ENCODE data around the gene SLCO4A1. TPM values are rescaled to one million over a fixed set of nuclear protein-coding genes. Genes with fewer than 3 reads are reported as not detected.

The SLCO4A1 gene, protein sequence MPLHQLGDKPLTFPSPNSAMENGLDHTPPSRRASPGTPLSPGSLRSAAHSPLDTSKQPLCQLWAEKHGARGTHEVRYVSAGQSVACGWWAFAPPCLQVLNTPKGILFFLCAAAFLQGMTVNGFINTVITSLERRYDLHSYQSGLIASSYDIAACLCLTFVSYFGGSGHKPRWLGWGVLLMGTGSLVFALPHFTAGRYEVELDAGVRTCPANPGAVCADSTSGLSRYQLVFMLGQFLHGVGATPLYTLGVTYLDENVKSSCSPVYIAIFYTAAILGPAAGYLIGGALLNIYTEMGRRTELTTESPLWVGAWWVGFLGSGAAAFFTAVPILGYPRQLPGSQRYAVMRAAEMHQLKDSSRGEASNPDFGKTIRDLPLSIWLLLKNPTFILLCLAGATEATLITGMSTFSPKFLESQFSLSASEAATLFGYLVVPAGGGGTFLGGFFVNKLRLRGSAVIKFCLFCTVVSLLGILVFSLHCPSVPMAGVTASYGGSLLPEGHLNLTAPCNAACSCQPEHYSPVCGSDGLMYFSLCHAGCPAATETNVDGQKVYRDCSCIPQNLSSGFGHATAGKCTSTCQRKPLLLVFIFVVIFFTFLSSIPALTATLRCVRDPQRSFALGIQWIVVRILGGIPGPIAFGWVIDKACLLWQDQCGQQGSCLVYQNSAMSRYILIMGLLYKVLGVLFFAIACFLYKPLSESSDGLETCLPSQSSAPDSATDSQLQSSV
- total RNA-seq (under 1 TPM; 0.97 to 0.99 TPM), polyA plus RNA-seq (under 1 TPM in 1 of 2 donors, not detected in 1; 0.49 TPM)

- Mint-ChIP-seq H3K4me1 (peaks cover 0 to 14% (median 8%) of the 10 kb centered on the region in 4 donors), H3K27me3 (peaks cover 0 to 4% of the 10 kb centered on the region in 2 donors), H3K27ac (peak within 1 kb of the TSS in 6 of 7 donors; percentile 52 to 91 (median 60)), H3K36me3 (no peaks in the 10 kb centered on the region), H3K9me3 (no peaks in the 10 kb centered on the region), H3K4me3 (peak within 1 kb of the TSS; percentile 71 to 84 (median 78))
- POLR2A ChIA-PET (ENCODE audit: partially characterized antibody): interaction anchor here (0.5 to 3.3 kb wide), 8 partner anchors 9 to 163 kb away, joined by 3 to 68 read pairs (median 4); partner anchors contain the start of genes MRGBP and OGFR
- H3K27ac ChIP-seq (ENCODE audit: low read depth, low read length): peak within 1 kb of the TSS; percentile 22
- no peaks in the 10 kb centered on the region for H3K9me3 ChIP-seq (ENCODE audit: control insufficient read depth in 1 of 2, low read length in 2 of 2)
- H3K27me3 ChIP-seq (ENCODE audit: insufficient read depth, low read length): no peaks in the 10 kb centered on the region
- H3K36me3 ChIP-seq (ENCODE audit: insufficient read depth, low read length): no peaks in the 10 kb centered on the region
- DNase-seq: peak; percentile 81 to 86 (median 83)
- peaks cover 25% of the 10 kb centered on the region for H3K4me1 ChIP-seq (ENCODE audit: insufficient read depth, low read length)
- intact Hi-C loops (cut with micrococcal nuclease): loop anchor here (1.0 kb wide), 3 partner anchors 9 to 255 kb away; partner anchors contain the start of gene RPS21
- CTCF ChIA-PET (ENCODE audit: partially characterized antibody): interaction anchor here (1.3 to 1.5 kb wide), 2 partner anchors 12 to 165 kb away, joined by 3 read pairs; no protein-coding TSS in a partner anchor
- peak within 1 kb of the TSS; percentile 29 to 62 for H3K4me3 ChIP-seq (ENCODE audit: low read length in 2 of 2)
Observed at GRCh38 chr20:62642051-62642665, at the start of gene SLCO4A1. Gene SLCO4A1 (plus strand): TSS chr20:62642503. CDS start chr20:62656455, 13,952 bp downstream.

DNA sequence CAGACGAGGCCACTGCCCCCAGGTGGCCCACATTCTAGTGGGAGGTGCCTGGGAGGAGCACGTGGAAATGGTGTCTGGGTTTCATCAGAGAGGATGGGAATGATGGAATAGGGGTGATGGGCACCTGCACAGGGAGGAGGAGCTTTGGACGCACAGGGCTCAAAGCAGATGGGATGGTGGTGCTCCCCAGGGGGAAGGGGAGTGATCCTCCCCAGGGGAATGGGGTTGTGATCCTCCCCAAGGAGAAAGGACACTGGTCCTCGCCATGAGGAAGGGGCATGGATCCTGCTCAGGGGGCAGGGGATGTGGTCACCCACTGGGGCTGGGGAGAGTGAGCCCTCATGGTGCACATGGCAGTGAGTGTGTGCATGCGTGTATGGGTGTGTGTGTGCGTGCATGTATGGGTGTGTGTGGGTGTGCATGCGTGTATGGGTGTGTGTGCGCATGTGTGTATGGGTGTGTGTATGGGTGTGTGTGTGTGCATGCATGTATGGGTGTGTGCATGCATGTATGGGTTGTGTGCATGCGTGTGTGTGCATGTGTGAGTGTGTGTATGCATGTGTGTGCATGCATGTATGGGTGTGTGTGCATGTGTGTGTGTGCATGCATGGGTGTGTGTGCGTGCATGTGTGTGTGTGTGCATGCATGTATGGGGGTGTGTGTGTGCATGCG is 49.7 kb upstream of the SLCO4A1 start:
- intact Hi-C loops (cut with micrococcal nuclease): no loop called here

DNA sequence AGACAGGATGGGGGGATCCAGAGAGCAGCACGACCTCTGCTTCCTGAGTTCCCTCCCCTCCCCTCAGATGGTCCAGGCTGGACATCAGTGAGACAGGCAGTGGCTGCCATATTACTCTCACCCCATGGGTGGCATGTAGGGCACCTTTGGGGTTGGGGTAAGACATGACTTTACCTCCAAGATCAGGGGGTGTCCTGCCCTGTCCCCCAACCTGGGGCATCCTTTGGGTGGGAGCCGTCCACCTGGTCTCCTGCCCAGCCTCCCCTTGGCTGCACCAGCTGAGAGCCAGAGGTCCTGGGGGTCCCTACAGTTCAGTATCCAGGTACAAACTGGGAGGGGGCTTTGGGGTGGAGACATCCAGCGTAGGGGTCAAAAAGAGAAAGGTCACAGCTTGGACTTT is 48.7 kb upstream of the SLCO4A1 start:
- CTCF ChIA-PET (ENCODE audit: partially characterized antibody): no interaction called here
- POLR2A ChIA-PET (ENCODE audit: partially characterized antibody): no interaction called here
- Mint-ChIP-seq H3K4me3 (no peak overlapping the region), H3K36me3 (no peaks in the 10 kb centered on the region), H3K27ac (no peak overlapping the region), H3K27me3 (peaks cover 33 to 38% of the 10 kb centered on the region in 2 donors), H3K9me3 (peaks cover 0 to 3% (median 0%) of the 10 kb centered on the region in 8 donors), H3K4me1 (peaks cover 0 to 9% (median 3%) of the 10 kb centered on the region in 4 donors)
- no peak overlapping the region for H3K4me3 ChIP-seq (ENCODE audit: low read length in 2 of 2)
- H3K4me1 ChIP-seq (ENCODE audit: insufficient read depth, low read length): no peaks in the 10 kb centered on the region
- no peak for DNase-seq
- H3K27ac ChIP-seq (ENCODE audit: low read depth, low read length): no peak overlapping the region
- no peaks in the 10 kb centered on the region for H3K9me3 ChIP-seq (ENCODE audit: control insufficient read depth in 1 of 2, low read length in 2 of 2)
- H3K27me3 ChIP-seq (ENCODE audit: insufficient read depth, low read length): peaks cover 6% of the 10 kb centered on the region
- intact Hi-C loops (cut with micrococcal nuclease): no loop called here
- H3K36me3 ChIP-seq (ENCODE audit: insufficient read depth, low read length): no peaks in the 10 kb centered on the region

More for the DNA sequence above, 49.7 kb upstream of the SLCO4A1 start:
- Histone ChIP-seq H3K36me3 (ENCODE audit: insufficient read depth, low read length) (no peaks in the 10 kb centered on the region), H3K27me3 (ENCODE audit: insufficient read depth, low read length) (peaks cover 6% of the 10 kb centered on the region), H3K4me1 (ENCODE audit: insufficient read depth, low read length) (no peaks in the 10 kb centered on the region), H3K4me3 (ENCODE audit: low read length in 2 of 2) (no peak overlapping the region), H3K27ac (ENCODE audit: low read depth, low read length) (no peak overlapping the region), H3K9me3 (ENCODE audit: control insufficient read depth in 1 of 2, low read length in 2 of 2) (no peaks in the 10 kb centered on the region)
- Mint-ChIP-seq H3K36me3 (no peaks in the 10 kb centered on the region), H3K4me3 (no peak overlapping the region), H3K27ac (peak overlapping the region in 1 of 7 donors; percentile 8), H3K4me1 (peaks cover 0 to 9% (median 2%) of the 10 kb centered on the region in 4 donors), H3K27me3 (peaks cover 25 to 34% of the 10 kb centered on the region in 2 donors), H3K9me3 (peaks cover 0 to 3% (median 0%) of the 10 kb centered on the region in 8 donors)
- POLR2A ChIA-PET (ENCODE audit: partially characterized antibody): no interaction called here
- CTCF ChIA-PET (ENCODE audit: partially characterized antibody): no interaction called here
- no peak for DNase-seq

DNA sequence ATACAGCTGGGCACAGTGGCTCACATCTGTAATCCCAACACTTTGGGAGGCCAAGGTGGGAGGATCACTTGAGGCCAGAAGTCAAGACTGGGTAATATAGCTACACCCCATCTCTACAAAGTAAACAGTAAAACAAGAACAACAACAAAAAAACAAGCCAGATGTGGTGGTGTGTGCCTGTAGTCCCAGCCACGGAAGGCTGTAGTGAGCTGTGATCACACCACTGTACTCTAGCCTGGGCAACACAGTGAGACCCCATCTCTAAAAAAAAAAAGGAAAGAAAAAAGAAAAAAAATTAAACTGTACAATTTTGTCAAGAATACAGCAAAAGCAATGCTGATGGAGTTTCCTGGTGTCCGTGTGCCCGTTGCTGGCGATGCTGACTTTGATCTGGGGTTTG is 47.2 kb upstream of the SLCO4A1 start:
- ChIA-PET POLR2A (ENCODE audit: partially characterized antibody) (no interaction called here), CTCF (ENCODE audit: partially characterized antibody) (interaction anchor here (0.6 kb wide), 1 partner anchor 156 kb away, joined by 3 read pairs; no protein-coding TSS in a partner anchor)
- intact Hi-C loops (cut with micrococcal nuclease): no loop called here
- Histone ChIP-seq H3K4me3 (ENCODE audit: low read length in 2 of 2) (no peak overlapping the region), H3K4me1 (ENCODE audit: insufficient read depth, low read length) (no peaks in the 10 kb centered on the region), H3K27ac (ENCODE audit: low read depth, low read length) (no peak overlapping the region), H3K9me3 (ENCODE audit: control insufficient read depth in 1 of 2, low read length in 2 of 2) (no peaks in the 10 kb centered on the region), H3K27me3 (ENCODE audit: insufficient read depth, low read length) (peaks cover 6% of the 10 kb centered on the region), H3K36me3 (ENCODE audit: insufficient read depth, low read length) (no peaks in the 10 kb centered on the region)
- peaks cover 0 to 2% (median 0%) of the 10 kb centered on the region in 8 donors for H3K9me3 Mint-ChIP-seq
- H3K36me3 Mint-ChIP-seq: no peaks in the 10 kb centered on the region
- peaks cover 33 to 35% of the 10 kb centered on the region in 2 donors for H3K27me3 Mint-ChIP-seq
- no peak for DNase-seq
- no peak overlapping the region for H3K4me3 Mint-ChIP-seq
- no peak overlapping the region for H3K27ac Mint-ChIP-seq
- H3K4me1 Mint-ChIP-seq: peaks cover 0 to 9% (median 3%) of the 10 kb centered on the region in 4 donors

DNA sequence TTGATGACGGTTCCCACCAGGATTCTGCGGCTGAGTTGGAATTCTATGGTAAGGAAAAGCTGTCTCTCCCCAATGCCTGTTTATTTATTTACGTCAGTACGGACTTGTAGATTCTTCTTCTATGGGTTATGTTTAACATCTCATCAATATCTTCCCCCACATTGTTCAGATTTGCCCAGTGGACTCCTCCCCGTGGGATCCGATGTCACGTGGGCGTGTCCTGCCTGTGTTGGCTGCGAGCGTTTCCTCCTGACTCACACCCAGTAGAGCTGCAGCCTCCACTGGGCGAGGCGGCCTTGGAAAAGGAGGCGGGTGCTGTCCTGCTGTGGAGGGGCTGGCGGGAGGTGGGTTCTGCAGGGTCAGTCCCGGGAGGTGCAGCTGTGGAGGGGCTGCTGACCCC is 46.8 kb upstream of the SLCO4A1 start:
- Mint-ChIP-seq H3K27me3 (peaks cover 33 to 35% of the 10 kb centered on the region in 2 donors), H3K4me3 (no peak overlapping the region), H3K4me1 (peaks cover 0 to 9% (median 4%) of the 10 kb centered on the region in 4 donors), H3K36me3 (no peaks in the 10 kb centered on the region), H3K9me3 (peaks cover 0 to 2% (median 0%) of the 10 kb centered on the region in 8 donors), H3K27ac (no peak overlapping the region)
- Histone ChIP-seq H3K36me3 (ENCODE audit: insufficient read depth, low read length) (no peaks in the 10 kb centered on the region), H3K4me1 (ENCODE audit: insufficient read depth, low read length) (no peaks in the 10 kb centered on the region), H3K27me3 (ENCODE audit: insufficient read depth, low read length) (peaks cover 6% of the 10 kb centered on the region), H3K4me3 (ENCODE audit: low read length in 2 of 2) (no peak overlapping the region), H3K27ac (ENCODE audit: low read depth, low read length) (no peak overlapping the region), H3K9me3 (ENCODE audit: control insufficient read depth in 1 of 2, low read length in 2 of 2) (no peaks in the 10 kb centered on the region)
- DNase-seq: no peak
- intact Hi-C loops (cut with micrococcal nuclease): no loop called here
- POLR2A ChIA-PET (ENCODE audit: partially characterized antibody): no interaction called here
- CTCF ChIA-PET (ENCODE audit: partially characterized antibody): interaction anchor here (0.6 kb wide), 1 partner anchor 155 kb away, joined by 3 read pairs; no protein-coding TSS in a partner anchor

DNA sequence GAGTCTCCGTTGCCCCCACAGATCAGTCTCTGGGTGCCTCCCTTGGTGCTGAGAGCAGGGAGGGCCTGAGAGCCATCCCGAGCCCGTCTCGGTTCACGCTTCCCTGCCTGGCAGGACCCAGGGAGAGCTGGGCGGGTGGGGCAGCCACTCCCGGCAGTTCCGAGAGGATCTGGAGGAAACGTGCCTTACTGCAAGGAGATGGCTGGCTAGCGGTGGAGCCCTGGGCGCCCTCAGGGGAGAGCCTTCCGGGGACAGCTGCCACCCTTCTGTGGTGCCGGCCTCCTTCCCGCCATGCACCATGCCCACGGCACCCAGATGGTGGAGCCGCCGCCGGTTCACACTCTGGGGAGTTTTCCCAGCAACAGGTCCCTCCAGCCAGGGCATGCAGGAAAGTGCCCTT is 45.8 kb upstream of the SLCO4A1 start:
- Mint-ChIP-seq H3K4me3 (no peak overlapping the region), H3K36me3 (no peaks in the 10 kb centered on the region), H3K4me1 (peaks cover 0 to 13% (median 9%) of the 10 kb centered on the region in 4 donors), H3K9me3 (peaks cover 0 to 4% (median 0%) of the 10 kb centered on the region in 8 donors), H3K27ac (no peak overlapping the region), H3K27me3 (peaks cover 32 to 40% of the 10 kb centered on the region in 2 donors)
- Histone ChIP-seq H3K4me3 (ENCODE audit: low read length in 2 of 2) (no peak overlapping the region), H3K27me3 (ENCODE audit: insufficient read depth, low read length) (peaks cover 6% of the 10 kb centered on the region), H3K27ac (ENCODE audit: low read depth, low read length) (no peak overlapping the region), H3K4me1 (ENCODE audit: insufficient read depth, low read length) (no peaks in the 10 kb centered on the region), H3K36me3 (ENCODE audit: insufficient read depth, low read length) (no peaks in the 10 kb centered on the region), H3K9me3 (ENCODE audit: control insufficient read depth in 1 of 2, low read length in 2 of 2) (no peaks in the 10 kb centered on the region)
- intact Hi-C loops (cut with micrococcal nuclease): no loop called here
- ChIA-PET POLR2A (ENCODE audit: partially characterized antibody) (no interaction called here), CTCF (ENCODE audit: partially characterized antibody) (no interaction called here)
- no peak for DNase-seq
